Jurkat, Clone E6-1 (cell line): ENCODE results near the gene NBR1.
"Not testable (repeated sequence)": the region's sequence is repeated elsewhere in the genome, so short reads cannot be mapped to it uniquely, and the experiment has no call there.

Source experiments
- DNase-seq: peaks from one replicate; pipeline ENCODE4 v3.0.0-alpha.2; 2011; ENCODE audit warnings: low read depth, low spot score
- H3K4me3 ChIP-seq: 2 replicates; pipeline ENCODE4 v1.5.1; 2011; ENCODE audit warnings: mild to moderate bottlenecking, low read length, control low read depth, moderate library complexity

NBR1 gene

DNA sequence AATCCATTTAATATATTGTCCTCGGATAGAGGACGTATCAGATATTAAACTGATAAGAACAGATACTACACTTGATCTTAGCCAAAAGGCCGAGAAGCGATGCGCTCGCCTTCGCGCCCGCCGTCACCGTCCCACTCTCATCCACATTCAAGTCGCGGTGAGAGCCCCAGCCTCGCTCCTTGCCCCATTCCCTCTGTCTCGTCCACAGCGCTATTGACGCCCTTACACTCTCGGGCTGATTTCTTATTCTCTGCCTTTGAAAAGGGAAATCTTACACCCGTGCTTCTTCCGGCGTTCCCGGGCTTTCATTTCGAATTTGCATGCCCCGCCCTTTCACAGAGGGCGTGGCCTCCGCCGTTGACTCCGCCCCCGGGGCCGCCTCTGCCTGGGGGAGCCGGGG, 62.9 kb downstream of the NBR1 start, which contains the start of gene RNU2-1:
RNU2-1 (minus strand) TSS at position 101 of the 400 bp plus-strand sequence.
- DNase-seq, H3K4me3 ChIP-seq: not testable (repeated sequence)

DNA sequence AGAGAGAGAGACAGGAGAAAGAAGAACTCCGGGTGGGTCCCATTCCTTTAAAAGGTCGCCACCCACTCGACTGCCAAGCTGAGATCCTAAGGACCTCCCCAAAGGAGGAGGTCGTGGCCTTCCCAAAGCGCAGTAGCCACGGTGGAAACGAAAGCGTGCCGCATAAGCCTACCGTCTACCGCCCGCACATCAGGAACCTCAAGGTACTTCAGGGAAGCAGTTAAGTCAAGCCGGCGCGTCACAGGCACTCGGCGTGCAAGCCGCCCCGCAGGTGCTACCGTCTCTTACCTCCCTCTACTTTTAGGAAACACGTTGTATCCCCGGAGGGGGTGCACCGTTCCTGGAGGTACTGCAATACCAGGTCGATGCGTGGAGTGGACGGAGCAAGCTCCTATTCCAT, 68.6 kb downstream of the NBR1 start:
- not testable (repeated sequence) for H3K4me3 ChIP-seq, DNase-seq

DNA sequence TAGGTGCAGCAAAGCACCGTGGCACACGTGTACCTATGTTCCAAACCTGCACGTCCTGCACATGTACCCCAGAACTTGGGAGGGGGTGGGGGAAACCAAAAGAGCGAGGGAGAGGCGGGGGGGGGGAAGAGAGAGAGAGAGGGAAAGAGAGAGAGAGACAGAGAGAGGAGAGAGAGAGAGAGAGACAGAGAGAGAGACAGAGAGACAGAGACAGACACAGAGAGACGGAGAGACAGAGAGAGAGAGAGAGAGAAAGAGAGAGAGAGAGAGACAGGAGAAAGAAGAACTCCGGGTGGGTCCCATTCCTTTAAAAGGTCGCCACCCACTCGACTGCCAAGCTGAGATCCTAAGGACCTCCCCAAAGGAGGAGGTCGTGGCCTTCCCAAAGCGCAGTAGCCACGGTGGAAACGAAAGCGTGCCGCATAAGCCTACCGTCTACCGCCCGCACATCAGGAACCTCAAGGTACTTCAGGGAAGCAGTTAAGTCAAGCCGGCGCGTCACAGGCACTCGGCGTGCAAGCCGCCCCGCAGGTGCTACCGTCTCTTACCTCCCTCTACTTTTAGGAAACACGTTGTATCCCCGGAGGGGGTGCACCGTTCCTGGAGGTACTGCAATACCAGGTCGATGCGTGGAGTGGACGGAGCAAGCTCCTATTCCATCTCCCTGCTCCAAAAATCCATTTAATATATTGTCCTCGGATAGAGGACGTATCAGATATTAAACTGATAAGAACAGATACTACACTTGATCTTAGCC, 69.8 kb downstream of the NBR1 start:
- not testable (repeated sequence) for H3K4me3 ChIP-seq, DNase-seq

- H3K4me3 ChIP-seq, DNase-seq: not testable (repeated sequence)
These were observed 75.4 kb downstream of the NBR1 start for GRCh38 chr17:43246456-43246855.
